Gastroesophageal sphincter (tissue), 3 donors: ENCODE measurements around the gene BACE1.

Experiments used
- CTCF ChIP-seq, 4 experiments: fragments of 200-600 bp in 2 of 4; fragments of 450-650 bp in 2 of 4; sonication (generic) in 1 of 4; IDR thresholded peaks; one replicate each; pipeline ENCODE4 v1.5.1; 2017 to 2019; ENCODE audit warnings: antibody characterized with exemption in 4 of 4, mild to moderate bottlenecking in 2 of 4, moderate library complexity in 2 of 4
- EP300 ChIP-seq: sonication (generic); formaldehyde crosslinking; IDR thresholded peaks from one replicate; pipeline ENCODE4 v1.6.1; 2017; ENCODE audit warnings: antibody characterized with exemption, mild to moderate bottlenecking
- POLR2A ChIP-seq, 2 donors: fragments of 450-650 bp; IDR thresholded peaks; one replicate each; pipeline ENCODE4 v1.6.1; 2017; ENCODE audit warnings: antibody characterized with exemption in 2 of 2, mild to moderate bottlenecking in 2 of 2, moderate library complexity in 1 of 2
- POLR2AphosphoS5 ChIP-seq: sonication (generic); formaldehyde crosslinking; IDR thresholded peaks from one replicate; pipeline ENCODE4 v1.6.1; 2017; ENCODE audit warnings: antibody characterized with exemption

- TF ChIP-seq CTCF (IDR thresholded peaks at IDR 0.05) (no peak), POLR2A (IDR thresholded peaks at IDR 0.05) (no peak), POLR2AphosphoS5 (no peak), EP300 (no peak)
Measured at GRCh38 chr11:117319214-117319840, 3.3 kb upstream of the BACE1 start.
